GM21390 (cell line): ENCODE results near the gene KLHL9.
"Not testable (repeated sequence)": the region's sequence is repeated elsewhere in the genome, so short reads cannot be mapped to it uniquely, and the experiment has no call there.

ENCODE experiments used
- ATAC-seq: cut with Tn5 transposase; IDR thresholded peaks from one replicate; pipeline ENCODE4 v1.9.1; 2021; ENCODE audit not compliant: unreplicated experiment

KLHL9 gene, protein sequence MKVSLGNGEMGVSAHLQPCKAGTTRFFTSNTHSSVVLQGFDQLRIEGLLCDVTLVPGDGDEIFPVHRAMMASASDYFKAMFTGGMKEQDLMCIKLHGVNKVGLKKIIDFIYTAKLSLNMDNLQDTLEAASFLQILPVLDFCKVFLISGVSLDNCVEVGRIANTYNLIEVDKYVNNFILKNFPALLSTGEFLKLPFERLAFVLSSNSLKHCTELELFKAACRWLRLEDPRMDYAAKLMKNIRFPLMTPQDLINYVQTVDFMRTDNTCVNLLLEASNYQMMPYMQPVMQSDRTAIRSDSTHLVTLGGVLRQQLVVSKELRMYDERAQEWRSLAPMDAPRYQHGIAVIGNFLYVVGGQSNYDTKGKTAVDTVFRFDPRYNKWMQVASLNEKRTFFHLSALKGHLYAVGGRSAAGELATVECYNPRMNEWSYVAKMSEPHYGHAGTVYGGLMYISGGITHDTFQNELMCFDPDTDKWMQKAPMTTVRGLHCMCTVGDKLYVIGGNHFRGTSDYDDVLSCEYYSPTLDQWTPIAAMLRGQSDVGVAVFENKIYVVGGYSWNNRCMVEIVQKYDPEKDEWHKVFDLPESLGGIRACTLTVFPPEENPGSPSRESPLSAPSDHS

DNA sequence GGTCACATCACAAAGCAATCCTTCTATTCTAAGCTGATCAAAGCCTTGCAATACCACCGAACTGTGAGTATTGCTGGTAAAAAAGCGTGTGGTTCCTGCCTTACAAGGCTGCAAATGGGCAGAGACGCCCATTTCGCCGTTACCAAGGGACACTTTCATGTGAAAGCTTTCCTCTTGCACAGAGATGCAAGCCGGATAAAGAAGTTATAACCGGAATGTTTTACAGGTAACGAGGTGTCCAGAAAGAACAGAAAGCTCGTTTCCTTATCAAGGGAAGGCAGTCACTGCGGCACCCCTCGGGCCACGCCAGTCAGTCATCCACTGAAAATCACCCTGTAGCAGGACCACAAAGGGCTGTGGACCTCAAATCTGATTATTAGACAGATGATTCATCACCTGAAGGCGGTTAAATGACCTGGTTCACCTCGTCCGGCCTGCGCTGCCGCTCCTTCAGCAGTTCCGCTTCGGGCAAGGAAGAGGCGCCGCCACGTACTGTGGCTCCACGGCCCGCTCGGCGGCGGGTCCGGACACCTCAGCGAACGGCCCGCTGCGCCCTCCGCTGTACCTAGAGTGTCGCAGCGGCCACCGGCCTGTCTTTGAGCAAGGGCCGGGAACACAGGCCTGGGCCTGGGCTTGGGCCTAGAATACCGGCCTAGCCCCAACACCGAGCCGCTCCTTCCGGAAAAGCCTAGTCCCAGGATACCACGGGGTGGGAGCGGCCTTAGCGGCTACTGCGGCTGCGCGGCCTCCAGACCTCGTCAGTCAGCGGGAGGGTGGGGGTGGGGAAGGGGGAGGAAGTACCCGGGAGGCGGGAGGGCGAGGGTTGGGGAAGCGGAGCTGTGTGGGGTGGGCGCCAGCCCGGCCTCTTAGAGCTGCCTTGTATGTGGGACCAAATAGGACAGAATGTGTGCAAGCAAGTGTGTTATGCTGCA is at the start of gene KLHL9:
Gene KLHL9, minus strand, starts transcription at position 704 of the 932 bp plus-strand sequence. Its CDS starts 545 bp downstream, at position 159.
- peak; percentile 87 for ATAC-seq

DNA sequence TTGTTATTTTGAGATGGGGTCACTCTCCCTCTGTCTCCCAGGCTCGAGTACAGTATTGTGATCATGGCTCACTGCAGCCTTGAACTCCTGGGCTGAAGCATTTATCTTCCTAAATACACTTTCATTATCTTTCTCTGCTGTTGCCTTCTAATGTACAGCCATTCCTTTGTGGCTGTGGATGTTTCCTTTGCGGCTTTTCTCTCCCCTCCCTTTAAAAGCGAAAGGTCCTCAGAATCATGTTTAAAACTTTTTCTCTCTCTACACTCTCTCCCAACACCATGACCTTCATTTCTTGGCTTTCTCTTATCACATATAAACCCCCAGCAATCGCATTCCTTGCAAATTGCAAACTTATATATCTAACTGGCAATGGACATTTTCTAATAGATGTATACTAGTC is 48.4 kb upstream of the KLHL9 start:
- ATAC-seq: no peak

DNA sequence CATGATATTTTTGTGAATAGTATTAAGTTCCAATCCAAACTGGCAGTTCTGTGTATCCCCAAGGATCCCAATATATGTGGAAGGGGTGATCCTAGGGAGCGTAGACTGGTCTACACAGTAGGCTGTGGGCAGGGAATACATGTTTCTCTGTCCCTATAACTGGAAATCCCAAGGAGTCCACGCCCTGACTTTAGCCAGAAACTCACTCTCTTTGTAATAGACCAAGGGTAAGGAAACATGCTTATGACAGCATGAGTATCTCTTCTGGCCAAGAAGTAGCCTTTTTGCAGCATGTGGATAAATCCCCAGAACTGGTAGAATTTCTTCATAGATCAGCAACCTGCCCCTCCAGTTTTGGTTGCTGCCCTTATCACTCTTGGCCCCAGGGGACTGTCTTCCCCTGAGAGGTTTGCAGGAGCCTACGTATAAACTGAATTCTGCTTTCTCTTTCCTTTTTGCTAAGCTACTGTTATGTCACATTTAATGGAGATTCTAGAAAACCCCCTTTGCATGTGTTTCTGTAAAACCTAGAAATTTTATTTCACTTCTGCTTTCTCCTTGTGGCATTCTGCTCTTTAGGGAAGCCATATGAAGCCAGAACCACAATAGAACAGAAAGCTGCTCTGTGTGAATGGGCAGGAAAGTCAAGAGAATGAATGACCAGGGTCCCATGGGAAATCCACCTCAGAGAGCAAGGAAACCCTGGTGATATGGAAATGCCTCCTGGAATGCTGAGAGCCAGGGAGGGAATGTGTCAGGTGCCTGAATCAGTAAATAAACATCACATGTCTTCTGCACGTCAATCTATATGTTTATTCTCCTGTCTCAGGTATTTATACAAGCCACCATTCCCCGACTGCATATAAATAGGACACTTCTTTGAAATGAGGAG is 46.5 kb upstream of the KLHL9 start:
- ATAC-seq: peak; percentile 99

DNA sequence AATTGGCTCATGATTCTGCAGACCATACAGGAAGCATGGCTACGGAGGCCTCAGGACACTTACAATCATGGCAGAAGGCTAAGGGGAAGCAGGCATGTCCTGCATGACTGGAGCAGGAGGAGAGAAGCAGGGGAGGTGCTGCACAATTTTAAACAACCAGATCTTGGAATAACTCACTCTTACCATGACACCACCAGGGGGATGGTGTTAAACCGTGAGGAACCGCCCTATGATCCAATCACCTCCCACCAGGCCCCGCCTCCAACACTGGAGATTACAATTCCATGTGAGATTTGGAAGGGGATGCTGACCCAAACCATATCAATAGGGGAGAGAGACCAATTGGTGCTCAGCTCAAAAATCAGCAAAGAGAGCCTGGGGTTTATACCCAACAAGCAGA is 36.3 kb upstream of the KLHL9 start:
- not testable (repeated sequence) for ATAC-seq

DNA sequence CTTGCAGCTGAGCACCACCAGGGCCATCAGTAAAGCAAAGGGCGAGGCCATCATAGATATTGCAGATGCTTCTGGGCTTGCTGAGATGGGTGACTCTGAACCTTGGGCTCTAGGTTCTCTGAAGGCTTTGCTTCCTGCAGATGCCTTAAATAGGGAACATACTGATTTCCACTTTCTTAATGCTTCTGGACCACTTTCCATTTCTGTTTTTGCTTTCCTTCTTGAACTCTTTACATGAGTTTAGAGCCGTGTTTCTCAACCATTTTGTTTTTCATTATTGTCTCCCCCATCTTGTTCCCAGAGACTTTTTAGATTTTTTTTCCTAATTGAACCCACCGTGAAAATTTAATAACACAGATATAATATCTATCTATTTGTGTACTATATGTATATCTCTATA is 32.8 kb upstream of the KLHL9 start, which contains the start of gene IFNA13:
Gene IFNA13, minus strand, starts transcription at position 101 of the 400 bp plus-strand sequence. Its CDS starts 47 bp downstream, at position 54.
- no peak for ATAC-seq

DNA sequence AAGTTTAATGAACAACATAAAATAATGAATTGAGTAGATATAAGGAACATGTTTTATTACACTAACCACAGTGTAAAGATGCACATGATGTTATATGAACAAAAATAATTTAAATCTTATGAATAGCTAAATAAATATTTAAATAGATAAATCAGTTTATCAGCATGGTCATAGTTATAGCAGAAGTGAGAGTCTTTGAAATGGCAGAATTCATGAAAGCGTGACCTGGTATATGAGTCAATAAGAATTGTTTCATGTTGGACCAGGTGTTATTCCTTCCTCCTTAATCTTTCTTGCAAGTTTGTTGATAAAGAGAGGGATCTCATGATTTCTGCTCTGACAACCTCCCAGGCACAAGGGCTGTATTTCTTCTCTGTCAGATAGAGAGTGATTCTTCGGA is 32.0 kb upstream of the KLHL9 start:
- ATAC-seq: peak; percentile 88

DNA sequence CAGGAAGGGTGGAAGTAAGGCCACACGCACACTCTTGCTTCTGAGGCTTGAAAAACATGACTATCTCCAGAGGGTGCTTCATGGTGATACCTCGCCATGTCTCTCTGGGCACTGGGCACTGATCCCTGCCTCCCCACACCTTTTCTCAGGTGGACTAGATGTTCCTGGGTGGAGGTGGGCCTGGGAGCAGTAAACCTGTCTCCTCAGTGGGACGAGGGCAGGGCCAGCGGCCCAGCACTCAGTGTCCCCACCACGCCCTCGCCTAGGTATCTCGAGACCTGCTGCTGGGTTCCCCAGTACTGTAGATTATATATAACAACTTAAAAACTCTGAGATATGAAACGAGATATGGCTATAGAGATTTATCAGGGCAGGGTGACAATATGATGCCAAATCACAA is 27.1 kb upstream of the KLHL9 start:
- ATAC-seq: no peak

DNA sequence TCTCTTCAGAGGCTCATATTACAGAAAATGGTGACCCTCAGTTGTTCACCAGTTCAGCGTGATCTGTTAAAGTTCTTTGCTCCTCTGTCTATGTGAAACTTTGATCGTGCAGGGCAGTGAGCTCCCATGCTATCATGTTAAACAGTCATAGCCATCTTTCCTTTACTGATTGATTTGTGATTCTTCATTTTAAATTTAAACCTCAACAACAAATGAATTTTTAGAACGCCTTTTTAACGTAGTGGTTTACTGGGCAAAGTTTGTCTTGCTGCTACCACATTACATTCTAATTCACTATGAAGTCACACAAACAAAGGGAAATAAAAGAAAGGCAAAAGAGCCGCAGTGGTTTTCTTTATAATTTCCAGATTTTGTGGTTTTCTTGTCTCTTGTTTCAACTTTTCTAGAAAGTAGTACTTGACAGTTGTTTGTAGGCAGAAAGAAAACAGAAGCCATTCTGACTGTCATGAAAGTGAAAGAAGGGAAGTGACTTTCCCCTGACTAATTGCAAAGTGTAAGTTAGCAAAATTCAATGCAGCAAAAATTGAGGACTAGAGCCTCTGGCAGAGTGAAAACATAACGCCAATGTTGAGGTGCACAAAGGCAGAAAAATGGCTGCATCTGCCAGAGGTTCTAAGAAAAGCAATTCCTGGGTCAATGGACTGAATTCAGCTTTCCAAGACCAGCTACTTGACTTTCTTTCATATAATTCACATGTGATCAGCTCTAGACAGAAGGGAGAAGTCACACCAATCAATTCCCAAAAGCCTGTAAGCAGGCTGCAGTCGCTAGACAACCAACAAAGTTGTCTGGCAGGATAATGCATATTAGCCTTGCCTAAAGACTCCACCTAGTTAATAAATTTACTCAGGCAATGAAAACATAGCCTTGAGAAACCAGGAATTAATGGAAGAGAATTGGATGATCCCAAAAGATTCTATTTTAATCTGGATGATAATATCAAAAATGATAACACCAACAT is 22.6 kb upstream of the KLHL9 start:
- ATAC-seq: peak; percentile 89

DNA sequence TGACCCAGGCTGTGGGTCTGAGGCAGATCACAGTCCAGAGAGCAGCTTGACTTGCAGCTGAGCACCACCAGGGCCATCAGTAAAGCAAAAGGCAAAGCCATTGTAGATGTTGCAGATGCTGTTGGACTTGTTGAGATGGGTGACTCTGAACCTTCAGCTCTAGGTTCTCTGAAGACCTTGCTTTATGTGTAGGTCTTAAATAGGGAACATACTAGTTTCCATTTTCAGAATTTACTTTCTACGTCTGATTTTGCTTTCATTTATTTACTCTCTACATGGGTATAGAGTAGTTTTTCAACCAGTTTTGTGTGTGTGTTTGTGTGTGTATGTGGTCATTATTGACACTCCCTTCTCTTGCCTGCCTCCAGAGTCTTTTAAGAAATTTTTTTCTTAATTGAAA is 15.6 kb upstream of the KLHL9 start, which contains the start of gene IFNA6:
Gene IFNA6, minus strand, starts transcription at position 101 of the 400 bp plus-strand sequence. Its CDS starts 0 bp downstream, at position 101.
- ATAC-seq: no peak

DNA sequence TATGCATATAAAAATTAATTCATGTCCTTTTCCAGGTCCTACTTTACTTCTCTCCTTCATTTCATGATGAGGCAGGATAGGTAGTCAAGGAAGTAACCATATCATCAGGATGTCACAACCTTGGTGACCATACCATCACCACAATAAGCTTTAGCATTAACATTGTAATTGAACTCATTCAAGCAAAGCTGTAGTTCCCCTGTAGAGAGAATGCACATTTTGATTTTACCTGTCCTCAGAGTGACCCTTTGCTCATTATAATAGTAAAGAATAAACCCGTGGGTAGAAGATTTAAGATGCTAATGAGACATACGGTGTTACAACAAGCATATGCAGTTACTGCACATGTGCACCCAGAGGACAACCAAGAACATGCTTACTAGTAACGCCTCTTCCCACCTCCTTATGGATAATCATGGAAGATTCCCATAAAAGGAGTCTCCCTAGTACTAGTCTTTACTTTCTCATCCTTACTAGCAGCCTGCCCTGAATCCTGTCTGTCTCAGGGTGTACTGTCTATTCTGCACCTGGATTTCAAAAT is 13.3 kb upstream of the KLHL9 start:
- ATAC-seq: no peak

DNA sequence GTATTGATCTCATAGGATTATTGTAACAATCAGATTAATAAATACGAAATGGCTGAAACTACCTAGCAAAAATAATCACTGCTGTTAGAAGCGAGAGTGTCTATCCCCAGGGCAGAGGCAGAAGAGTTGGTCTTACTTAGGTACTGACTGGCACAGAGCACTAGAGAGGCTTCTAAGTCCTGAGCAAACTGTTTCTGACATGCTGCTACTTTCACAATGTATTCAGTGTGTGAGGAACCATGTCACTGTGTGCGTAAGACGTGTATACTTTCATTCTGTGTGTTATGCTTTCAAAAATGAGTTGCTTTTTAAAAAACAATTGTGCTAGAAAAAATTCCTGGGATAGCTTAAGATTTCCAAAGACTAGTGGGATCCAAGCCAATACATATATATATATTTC is 5.5 kb upstream of the KLHL9 start:
- no peak for ATAC-seq

DNA sequence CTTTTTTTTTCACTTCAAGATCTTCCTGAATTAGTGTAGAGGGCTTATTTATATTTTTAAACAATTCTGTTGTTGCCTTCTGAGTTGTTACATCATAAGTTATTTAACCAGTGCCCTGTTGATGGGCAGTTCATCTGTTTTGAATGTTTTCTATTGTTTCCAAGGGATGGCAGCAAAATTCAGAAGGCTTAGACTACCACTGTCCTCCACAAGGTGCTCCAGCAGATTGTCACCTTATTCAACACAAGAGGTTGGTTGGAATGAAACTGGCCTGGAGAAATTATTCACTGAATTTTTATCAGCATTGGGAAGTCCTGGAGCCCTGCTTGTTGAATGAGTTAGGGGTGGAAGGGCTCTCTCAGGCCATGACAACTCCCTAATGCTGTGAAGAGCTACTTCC is 1.3 kb upstream of the KLHL9 start:
- no peak for ATAC-seq

DNA sequence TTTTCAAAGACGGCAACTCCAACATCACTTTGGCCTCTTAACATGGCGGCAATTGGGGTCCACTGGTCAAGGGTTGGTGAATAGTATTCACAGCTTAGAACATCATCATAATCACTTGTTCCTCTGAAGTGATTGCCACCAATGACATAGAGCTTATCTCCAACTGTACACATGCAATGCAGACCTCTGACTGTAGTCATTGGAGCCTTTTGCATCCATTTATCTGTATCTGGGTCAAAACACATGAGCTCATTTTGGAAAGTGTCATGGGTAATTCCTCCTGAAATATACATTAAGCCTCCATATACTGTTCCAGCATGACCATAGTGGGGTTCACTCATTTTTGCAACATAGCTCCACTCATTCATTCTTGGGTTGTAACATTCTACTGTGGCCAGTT is 2.0 kb downstream of the KLHL9 start:
- ATAC-seq: no peak

DNA sequence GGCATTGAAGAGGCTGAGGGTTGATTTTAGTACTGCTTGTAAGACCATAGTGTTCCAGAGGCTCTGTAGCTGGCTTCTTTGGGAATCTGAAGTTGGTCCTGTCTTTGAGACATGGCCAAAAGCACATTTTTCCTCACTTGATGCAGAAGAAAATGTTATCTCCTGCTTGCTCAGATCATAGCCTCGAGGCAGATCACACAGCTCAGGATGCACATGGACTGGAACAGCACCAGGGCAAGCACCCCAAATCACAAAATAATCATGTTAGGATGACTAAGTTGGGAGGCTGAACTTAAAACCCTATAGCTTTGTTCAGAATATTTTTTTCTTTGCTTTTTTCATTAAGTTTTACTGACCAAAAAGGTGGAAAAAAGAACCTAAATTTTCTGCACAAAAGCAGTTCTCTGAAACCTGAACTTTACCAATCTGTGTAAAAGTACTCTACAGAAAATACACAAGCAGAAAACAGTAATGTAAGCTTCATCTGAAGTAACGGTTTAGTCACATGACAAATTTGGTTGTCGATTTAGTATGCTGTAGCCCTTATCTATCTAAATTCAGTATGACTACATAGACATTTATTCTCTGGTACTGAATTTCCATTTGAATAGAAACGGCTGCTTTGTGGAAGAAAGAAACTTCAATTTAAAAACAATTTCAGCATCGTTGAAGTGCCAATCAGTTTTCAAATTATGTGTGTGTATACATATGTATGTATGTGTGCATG is 3.4 kb downstream of the KLHL9 start:
- ATAC-seq: no peak

DNA sequence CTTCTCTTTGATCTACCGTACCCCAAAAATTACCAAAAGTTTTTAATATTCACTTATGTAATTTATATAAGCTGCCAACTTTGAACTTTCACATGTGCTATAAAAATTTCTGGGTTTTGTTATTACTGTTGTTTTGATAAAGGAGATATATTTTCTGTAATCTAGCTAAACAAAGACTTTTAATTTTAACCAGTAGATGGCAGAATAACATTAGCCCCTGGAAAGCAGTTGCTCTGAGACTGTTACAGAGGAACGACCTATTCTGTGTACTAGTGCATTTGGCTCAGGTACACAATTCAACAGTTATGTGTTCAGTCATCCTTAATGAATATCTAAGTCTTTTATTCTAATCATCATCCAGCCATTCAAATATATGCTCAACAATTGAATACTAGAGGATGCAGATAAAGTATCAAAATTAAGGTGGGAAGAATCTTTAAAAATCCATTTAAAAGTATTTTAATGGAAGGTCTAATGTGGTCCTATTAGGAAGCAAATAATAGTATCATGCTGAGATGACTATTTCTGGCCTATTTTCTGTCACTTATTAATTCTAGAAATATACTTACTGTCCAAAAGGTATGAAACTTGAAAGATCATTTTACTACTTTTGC is 8.6 kb downstream of the KLHL9 start:
- ATAC-seq: peak; percentile 76

DNA sequence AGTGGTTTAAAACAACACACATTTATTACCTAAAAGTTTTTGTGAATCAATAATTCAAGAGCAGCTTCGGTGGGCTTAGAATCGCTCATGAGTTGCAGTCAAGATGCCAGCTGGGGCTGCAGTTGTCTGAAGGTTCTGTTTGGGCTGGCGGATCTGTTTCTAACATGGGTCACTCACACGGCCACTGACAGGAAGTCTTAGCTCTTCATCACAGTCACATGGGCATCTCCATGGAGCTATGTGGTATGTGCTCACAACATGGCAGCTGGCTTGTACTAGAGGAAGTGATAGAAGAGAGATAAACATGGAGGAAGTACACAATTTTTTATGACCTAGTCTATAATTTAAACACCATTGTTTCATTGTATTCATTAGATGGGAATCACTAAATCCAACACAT is 11.2 kb downstream of the KLHL9 start:
- ATAC-seq: no peak

DNA sequence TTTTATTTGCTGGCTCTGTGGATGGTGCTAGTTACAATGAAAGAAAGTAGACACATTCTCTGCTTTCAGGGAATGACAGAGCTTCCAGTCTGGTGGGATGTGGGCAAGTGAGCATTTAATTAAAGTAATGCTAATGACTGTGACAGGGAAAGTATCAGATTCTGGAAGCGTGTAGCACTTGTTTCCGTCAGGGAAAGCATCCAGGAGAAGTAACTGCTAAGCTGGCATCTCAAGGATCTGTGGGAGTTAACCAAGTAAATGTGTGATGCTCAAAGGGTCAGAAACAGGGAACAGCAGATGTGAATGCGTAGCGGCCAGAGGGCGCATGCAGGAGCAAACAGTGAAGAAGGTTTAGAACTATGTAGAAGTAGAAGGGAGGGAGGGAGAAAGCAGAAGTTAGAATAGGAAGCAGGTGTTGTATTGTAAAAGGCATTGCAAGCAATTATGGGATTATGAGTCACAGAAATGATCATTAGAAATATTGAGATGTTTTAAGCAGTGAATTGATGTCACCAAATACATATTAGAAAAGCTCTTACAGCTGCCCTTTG is 12.2 kb downstream of the KLHL9 start:
- no peak for ATAC-seq
